Loucy (cell line): Measurements from ENCODE around the gene TANC2.

Experiments
- H2AFZ ChIP-seq: fragments of 200-600 bp; sonication (generic); 2 replicates; pipeline ENCODE4 v1.6.0; 2016; ENCODE audit warnings: antibody characterized with exemption, mild to moderate bottlenecking, low read length, moderate library complexity
- H3F3A ChIP-seq: fragments of 200-600 bp; 2 replicates; pipeline ENCODE4 v1.6.0; 2016; ENCODE audit warnings: antibody characterized with exemption, low read depth, mild to moderate bottlenecking
- H3K27me3 ChIP-seq: fragments of 200-600 bp; sonication (generic); 2 replicates; pipeline ENCODE4 v1.6.1; 2014; ENCODE audit warnings: low read length, mild to moderate bottlenecking; ENCODE audit not compliant: insufficient read depth, poor library complexity, severe bottlenecking
- H3K36me3 ChIP-seq: fragments of 200-600 bp; sonication (generic); 2 replicates; pipeline ENCODE4 v1.6.1; 2016; ENCODE audit warnings: low read length; ENCODE audit not compliant: insufficient read depth
- H3K4me1 ChIP-seq: fragments of 200-600 bp; sonication (generic); 2 replicates; pipeline ENCODE4 v1.5.1; 2014; ENCODE audit warnings: low read length, mild to moderate bottlenecking; ENCODE audit not compliant: insufficient read depth, poor library complexity, severe bottlenecking
- H3K4me2 ChIP-seq: fragments of 200-600 bp; sonication (generic); 2 replicates; pipeline ENCODE4 v1.6.0; 2014; ENCODE audit warnings: antibody characterized with exemption, low read length, low read depth, mild to moderate bottlenecking; ENCODE audit not compliant: poor library complexity, severe bottlenecking
- H3K4me3 ChIP-seq: fragments of 200-600 bp; sonication (generic); 2 replicates; pipeline ENCODE4 v1.5.1; 2014; ENCODE audit warnings: low read length, mild to moderate bottlenecking, mixed read lengths; ENCODE audit not compliant: poor library complexity, severe bottlenecking
- H3K79me2 ChIP-seq: fragments of 200-600 bp; sonication (generic); 2 replicates; pipeline ENCODE4 v1.6.1; 2014; ENCODE audit warnings: low read length; ENCODE audit not compliant: insufficient read depth
- H3K9ac ChIP-seq: fragments of 200-600 bp; sonication (generic); 2 replicates; pipeline ENCODE4 v1.6.0; 2014; ENCODE audit warnings: mild to moderate bottlenecking, low read depth, low read length, moderate library complexity; ENCODE audit not compliant: poor library complexity, severe bottlenecking
- H3K9me2 ChIP-seq: fragments of 200-600 bp; sonication (generic); replicated peaks from 2 replicates; pipeline ENCODE4 v1.6.1; 2016; ENCODE audit warnings: low read depth, low read length, mixed read lengths
- H3K9me3 ChIP-seq: fragments of 200-600 bp; sonication (generic); 2 replicates; pipeline ENCODE4 v1.6.1; 2014; ENCODE audit warnings: mild to moderate bottlenecking, antibody characterized with exemption, low read length, low read depth; ENCODE audit not compliant: insufficient read depth
- H4K20me1 ChIP-seq: fragments of 200-600 bp; sonication (generic); 2 replicates; pipeline ENCODE4 v1.6.0; 2014; ENCODE audit warnings: antibody characterized with exemption, low read length, mild to moderate bottlenecking; ENCODE audit not compliant: insufficient read depth, poor library complexity, severe bottlenecking
- CTCF ChIP-seq: fragments of 200-600 bp; sonication (generic); conservative IDR thresholded peaks from 2 replicates; pipeline ENCODE4 v1.5.1; 2014; ENCODE audit warnings: mild to moderate bottlenecking, antibody characterized with exemption, low read length
- EZH2phosphoT487 ChIP-seq: fragments of 200-600 bp; IDR thresholded peaks from 2 replicates; pipeline ENCODE4 v1.6.1; 2018; ENCODE audit warnings: antibody characterized with exemption, mild to moderate bottlenecking, moderate library complexity, borderline replicate concordance

TANC2 gene

GRCh38 chr17:62920300-62920699 is 45.7 kb upstream of the TANC2 start:
- Histone ChIP-seq H3F3A (no peaks in the 10 kb centered on the region), H2AFZ (no peak overlapping the region), H3K9ac (no peak overlapping the region), H3K4me2 (no peak overlapping the region), H3K79me2 (no peaks in the 10 kb centered on the region), H4K20me1 (no peaks in the 10 kb centered on the region), H3K9me2 (no peaks in the 10 kb centered on the region), H3K4me1 (no peaks in the 10 kb centered on the region), H3K27me3 (no peaks in the 10 kb centered on the region), H3K36me3 (no peaks in the 10 kb centered on the region), H3K4me3 (no peak overlapping the region), H3K9me3 (no peaks in the 10 kb centered on the region)
- TF ChIP-seq EZH2phosphoT487 (no peak), CTCF (no peak)

- no peaks in the 10 kb centered on the region for H3K27me3 ChIP-seq
- H2AFZ ChIP-seq, result no peak overlapping the region
- H3K79me2 ChIP-seq, result no peaks in the 10 kb centered on the region
- H3K9ac ChIP-seq, result no peak overlapping the region
- no peaks in the 10 kb centered on the region for H3F3A ChIP-seq
- no peak overlapping the region for H3K4me2 ChIP-seq
- no peaks in the 10 kb centered on the region for H3K9me3 ChIP-seq
- no peak for TF ChIP-seq CTCF
- no peak for TF ChIP-seq EZH2phosphoT487
- H3K4me3 ChIP-seq, result no peak overlapping the region
- H4K20me1 ChIP-seq, result no peaks in the 10 kb centered on the region
- H3K4me1 ChIP-seq, result no peaks in the 10 kb centered on the region
- H3K9me2 ChIP-seq, result no peaks in the 10 kb centered on the region
- H3K36me3 ChIP-seq, result no peaks in the 10 kb centered on the region
Measured at GRCh38 chr17:62921817-62922216, 44.2 kb upstream of the TANC2 start.

GRCh38 chr17:62923258-62924150 is 42.5 kb upstream of the TANC2 start:
- no peaks in the 10 kb centered on the region for H3K9me3 ChIP-seq

More at GRCh38 chr17:62923258-62924150, 42.5 kb upstream of the TANC2 start:
- no peaks in the 10 kb centered on the region for H3K9me2 ChIP-seq
- no peaks in the 10 kb centered on the region for H3K4me1 ChIP-seq
- no peaks in the 10 kb centered on the region for H4K20me1 ChIP-seq
- H3K27me3 ChIP-seq, result no peaks in the 10 kb centered on the region
- H3F3A ChIP-seq, result no peaks in the 10 kb centered on the region
- H3K36me3 ChIP-seq, result no peaks in the 10 kb centered on the region
- no peak overlapping the region for H2AFZ ChIP-seq
- TF ChIP-seq CTCF (no peak), EZH2phosphoT487 (no peak)
- no peaks in the 10 kb centered on the region for H3K79me2 ChIP-seq
- no peak overlapping the region for H3K4me2 ChIP-seq
- no peak overlapping the region for H3K4me3 ChIP-seq
- H3K9ac ChIP-seq, result no peak overlapping the region
